Small intestine (tissue), 7 donors: Measurements from ENCODE around the gene SLC25A11. TPM values are rescaled to one million over a fixed set of nuclear protein-coding genes. Genes with fewer than 3 reads are reported as not detected.

ENCODE experiments used
- DNase-seq, 2 donors: peaks; one replicate each; pipeline versions ENCODE4 v3.0.0 to v3.0.0-alpha.2; 2013
- FAIRE-seq: peaks from 2 replicates; lab custom pipeline; 2012; peaks lifted over from hg19 to GRCh38; lab: Jason Lieb, UNC
- H3K27ac ChIP-seq, 3 donors: one replicate each; pipeline ENCODE4 v1.5.1; 2013; ENCODE audit warnings: low read length in 2 of 3, mild to moderate bottlenecking in 2 of 3, control low read depth in 1 of 3, inconsistent platforms in 1 of 3, low read depth in 1 of 3, moderate library complexity in 1 of 3
- H3K27me3 ChIP-seq, 3 donors: one replicate each; pipeline ENCODE4 v1.6.1; 2013; ENCODE audit warnings: low read length in 3 of 3, inconsistent platforms in 1 of 3; ENCODE audit not compliant: control insufficient read depth in 3 of 3, insufficient read depth in 3 of 3
- H3K36me3 ChIP-seq, 3 donors: one replicate each; pipeline ENCODE4 v1.6.1; 2013; ENCODE audit warnings: low read length in 3 of 3, inconsistent platforms in 1 of 3, low read depth in 1 of 3, mild to moderate bottlenecking in 1 of 3, moderate library complexity in 1 of 3; ENCODE audit not compliant: control insufficient read depth in 3 of 3, insufficient read depth in 2 of 3
- H3K4me1 ChIP-seq, 3 donors: one replicate each; pipeline ENCODE4 v1.6.1; 2013; ENCODE audit warnings: low read length in 2 of 3, inconsistent platforms in 1 of 3, low read depth in 1 of 3, mild to moderate bottlenecking in 1 of 3, moderate library complexity in 1 of 3; ENCODE audit not compliant: control insufficient read depth in 3 of 3, insufficient read depth in 2 of 3
- H3K4me3 ChIP-seq, 3 donors: one replicate each; pipeline ENCODE4 v1.5.1; 2013; ENCODE audit warnings: low read length in 3 of 3, control low read depth in 1 of 3, inconsistent platforms in 1 of 3, low read depth in 1 of 3, mild to moderate bottlenecking in 1 of 3, moderate library complexity in 1 of 3
- H3K9me3 ChIP-seq, 2 donors: one replicate each; pipeline ENCODE4 v1.6.1; 2013; ENCODE audit warnings: low read depth in 1 of 2, low read length in 1 of 2; ENCODE audit not compliant: control insufficient read depth in 2 of 2, insufficient read depth in 1 of 2
- WGBS, 3 donors: extraction: QIAGEN DNeasy Blood & Tissue Kit; methylation state at CpG; one replicate each; pipeline ENCODE4 v1.1.7; 2013; 5-methylcytosine and 5-hydroxymethylcytosine counted together
- polyA plus RNA-seq, 4 donors: library from polyadenylated mRNA; stranded (reverse) in 3 of 4; unstranded in 1 of 4; fragments of 200-250 nt in 3 of 4; fragments of 120-200 nt in 1 of 4; gene quantifications; one replicate each; pipeline versions ENCODE4 v1.2.1 to v1.2.3, GENCODE V29; 2013
- donor health status: healthy with polysubstance abuse.
- donor health status: control.
- donor health status: control.
- donor health status: Bipolar disorder and iron deficiency.
- donor health status: healthy.

SLC25A11 gene
- polyA plus RNA-seq, 4 donors: 46.1 to 79.2 (median 60.8) TPM

GRCh38 chr17:4969047-4969550, 29.3 kb upstream of the SLC25A11 start:
- peak in 1 of 2 donors; percentile 54 for DNase-seq
- H3K4me1 ChIP-seq: peaks cover 0 to 26% (median 4%) of the 10 kb centered on the region in 3 donors
- FAIRE-seq: no peak
- H3K4me3 ChIP-seq: peak overlapping the region in 1 of 3 donors; percentile 83
- H3K27me3 ChIP-seq: no peaks in the 10 kb centered on the region
- WGBS, 3 donors: 63 to 84% (median 82%) methylated on average over 15 of the region's 15 CpGs
- no peaks in the 10 kb centered on the region for H3K9me3 ChIP-seq
- H3K27ac ChIP-seq: peak overlapping the region in 2 of 3 donors; percentile 77 to 99
- H3K36me3 ChIP-seq: peaks cover 6 to 60% (median 13%) of the 10 kb centered on the region in 3 donors

GRCh38 chr17:4968486-4969046, 28.7 kb upstream of the SLC25A11 start:
- FAIRE-seq: no peak
- peak in 1 of 2 donors; percentile 64 for DNase-seq
- H3K4me1 ChIP-seq: peaks cover 0 to 26% (median 4%) of the 10 kb centered on the region in 3 donors
- H3K4me3 ChIP-seq: peak overlapping the region; percentile 62 to 83 (median 72)
- WGBS, 3 donors: 33 to 50% (median 43%) methylated on average over 18 to 23 of the region's 23 CpGs
- no peaks in the 10 kb centered on the region for H3K9me3 ChIP-seq
- H3K36me3 ChIP-seq: peaks cover 6 to 54% (median 8%) of the 10 kb centered on the region in 3 donors
- H3K27me3 ChIP-seq: no peaks in the 10 kb centered on the region
- peak overlapping the region; percentile 77 to 99 (median 78) for H3K27ac ChIP-seq

GRCh38 chr17:4967539-4968485, 28.0 kb upstream of the SLC25A11 start, which contains the start of gene SPAG7:
SPAG7 (minus strand) TSS chr17:4967817; CDS start chr17:4967804, 13 bp downstream.
- Histone ChIP-seq H3K27ac (peak within 1 kb of the TSS; percentile 93 to 99 (median 96)), H3K4me3 (peak within 1 kb of the TSS; percentile 66 to 83 (median 76)), H3K9me3 (no peaks in the 10 kb centered on the region), H3K27me3 (no peaks in the 10 kb centered on the region), H3K36me3 (peaks cover 5 to 49% (median 6%) of the 10 kb centered on the region in 3 donors), H3K4me1 (peaks cover 0 to 26% (median 4%) of the 10 kb centered on the region in 3 donors)
- FAIRE-seq: no peak
- WGBS, 3 donors: 0 to 1% (median 1%) methylated on average over 64 to 66 of the region's 66 CpGs
- peak; percentile 95 to 100 for DNase-seq

- Histone ChIP-seq H3K36me3 (peaks cover 0 to 48% (median 0%) of the 10 kb centered on the region in 3 donors), H3K4me1 (peaks cover 0 to 26% (median 4%) of the 10 kb centered on the region in 3 donors), H3K27me3 (no peaks in the 10 kb centered on the region), H3K4me3 (peak overlapping the region; percentile 66 to 83 (median 76)), H3K27ac (peak overlapping the region; percentile 93 to 99 (median 96)), H3K9me3 (no peaks in the 10 kb centered on the region)
- FAIRE-seq: peak; percentile 93
- 0% methylated on average over 42 of the region's 42 CpGs for WGBS, 3 donors
- peak; percentile 99 to 100 for DNase-seq
These were observed 27.1 kb upstream of the SLC25A11 start for GRCh38 chr17:4966844-4967538.

- Histone ChIP-seq H3K4me1 (peaks cover 0 to 25% (median 4%) of the 10 kb centered on the region in 3 donors), H3K4me3 (no peak overlapping the region), H3K36me3 (peaks cover 0 to 44% (median 0%) of the 10 kb centered on the region in 3 donors), H3K27ac (no peak overlapping the region), H3K9me3 (no peaks in the 10 kb centered on the region), H3K27me3 (no peaks in the 10 kb centered on the region)
- 97 to 99% (median 97%) methylated on average over 15 of the region's 15 CpGs for WGBS, 3 donors
- FAIRE-seq (no peak), DNase-seq (no peak)
These were observed 25.6 kb upstream of the SLC25A11 start for GRCh38 chr17:4965311-4965986.

- DNase-seq (no peak), FAIRE-seq (no peak)
- H3K4me3 ChIP-seq: no peak overlapping the region
- H3K4me1 ChIP-seq: peaks cover 0 to 11% (median 4%) of the 10 kb centered on the region in 3 donors
- no peak overlapping the region for H3K27ac ChIP-seq
- 89 to 97% (median 92%) methylated on average over 9 of the region's 9 CpGs for WGBS, 3 donors
- peaks cover 0 to 51% (median 0%) of the 10 kb centered on the region in 3 donors for H3K36me3 ChIP-seq
- H3K27me3 ChIP-seq: no peaks in the 10 kb centered on the region
- H3K9me3 ChIP-seq: no peaks in the 10 kb centered on the region
These were observed 20.6 kb upstream of the SLC25A11 start for GRCh38 chr17:4960279-4960922.

- WGBS, 3 donors: 32 to 69% (median 45%) methylated on average over 18 of the region's 18 CpGs
- FAIRE-seq: no peak
These were observed 19.6 kb upstream of the SLC25A11 start for GRCh38 chr17:4959261-4959965.

More at GRCh38 chr17:4959261-4959965, 19.6 kb upstream of the SLC25A11 start:
- Histone ChIP-seq H3K9me3 (no peaks in the 10 kb centered on the region), H3K27me3 (no peaks in the 10 kb centered on the region), H3K4me3 (no peak overlapping the region), H3K27ac (peak overlapping the region; percentile 6 to 53 (median 17)), H3K36me3 (peaks cover 0 to 47% (median 0%) of the 10 kb centered on the region in 3 donors), H3K4me1 (peaks cover 0 to 11% (median 4%) of the 10 kb centered on the region in 3 donors)
- peak; percentile 57 to 77 for DNase-seq
